ENCODE data around the gene KCTD15. TPM values are rescaled to one million over a fixed set of nuclear protein-coding genes. Genes with fewer than 3 reads are reported as not detected.

The KCTD15 gene
- total and polyA plus RNA-seq, 2 of the 4 experiments (the other 2 are of a cell fraction) = 16.3 to 19.6 TPM

- 50% methylated on average over 1 of the region's 6 CpGs; no CpG with 5 or more reads in 1 of the 2 experiments for WGBS, 2 experiments (ENCODE audit: extremely low coverage in 2 of 2, insufficient read length in 1 of 2)
- ChIA-PET CTCF (interaction anchor here (1.0 to 1.9 kb wide), 3 partner anchors 9 to 353 kb away, joined by 4 to 8 read pairs (median 5); no protein-coding TSS in a partner anchor), POLR2A (ENCODE audit: unreplicated experiment) (no interaction called here)
- intact Hi-C loops (cut with micrococcal nuclease) (no loop called here), dilution Hi-C loops (cut with HindIII; ENCODE audit: low sequenced_read_pairs, unreplicated experiment) (no loop called here), in situ Hi-C loops (cut with MboI; ENCODE audit: low sequenced_read_pairs) (loop anchor here (10.0 kb wide), 1 partner anchor 534 kb away; no protein-coding TSS in a partner anchor)
- no peak overlapping the region for H2BK120ac ChIP-seq (ENCODE audit: low read depth, low read length)
- TF ChIP-seq RAD21 (IDR thresholded peaks at IDR 0.05; ENCODE audit: low read length) (no peak), CEBPB (IDR thresholded peaks at IDR 0.05; ENCODE audit: low read depth, low read length) (no peak), RFX5 (IDR thresholded peaks at IDR 0.05; ENCODE audit: low read depth, low read length) (no peak), SMC3 (IDR thresholded peaks at IDR 0.05; ENCODE audit: low read depth, low read length) (no peak), RCOR1 (IDR thresholded peaks at IDR 0.05; ENCODE audit: insufficient replicate concordance, low read length) (no peak), CHD1 (IDR thresholded peaks at IDR 0.05; ENCODE audit: low read depth, low read length) (no peak), MXI1 (IDR thresholded peaks at IDR 0.05; ENCODE audit: borderline replicate concordance, low read depth, low read length) (no peak), MAZ (IDR thresholded peaks at IDR 0.05; ENCODE audit: borderline replicate concordance, low read depth, low read length) (no peak), FOS (IDR thresholded peaks at IDR 0.05; ENCODE audit: low read depth, low read length) (no peak), NFE2L2 (IDR thresholded peaks at IDR 0.05; ENCODE audit: low read depth, low read length) (no peak), BHLHE40 (IDR thresholded peaks at IDR 0.05; ENCODE audit: low read depth, low read length) (no peak), POLR2A (IDR thresholded peaks at IDR 0.05; ENCODE audit: low read depth, low read length) (no peak), USF2 (IDR thresholded peaks at IDR 0.05; ENCODE audit: low read depth, low read length) (no peak), MAFK (IDR thresholded peaks at IDR 0.05; ENCODE audit: low read depth, low read length) (no peak), CTCF (conservative IDR thresholded peaks at IDR 0.05; ENCODE audit: low read depth, low read length) (no peak)
- TF ChIP-seq, protein P1, sequence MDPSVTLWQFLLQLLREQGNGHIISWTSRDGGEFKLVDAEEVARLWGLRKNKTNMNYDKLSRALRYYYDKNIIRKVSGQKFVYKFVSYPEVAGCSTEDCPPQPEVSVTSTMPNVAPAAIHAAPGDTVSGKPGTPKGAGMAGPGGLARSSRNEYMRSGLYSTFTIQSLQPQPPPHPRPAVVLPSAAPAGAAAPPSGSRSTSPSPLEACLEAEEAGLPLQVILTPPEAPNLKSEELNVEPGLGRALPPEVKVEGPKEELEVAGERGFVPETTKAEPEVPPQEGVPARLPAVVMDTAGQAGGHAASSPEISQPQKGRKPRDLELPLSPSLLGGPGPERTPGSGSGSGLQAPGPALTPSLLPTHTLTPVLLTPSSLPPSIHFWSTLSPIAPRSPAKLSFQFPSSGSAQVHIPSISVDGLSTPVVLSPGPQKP (IDR thresholded peaks at IDR 0.05; ENCODE audit: borderline replicate concordance, low read depth, low read length) = no peak
- no peaks in the 10 kb centered on the region for H3K36me3 ChIP-seq (ENCODE audit: control insufficient read depth, insufficient read depth, low read length)
- H3K4me2 ChIP-seq (ENCODE audit: low read depth, low read length) = no peak overlapping the region
- no peak overlapping the region for H4K5ac ChIP-seq (ENCODE audit: low read depth, low read length)
- no peak overlapping the region for H2BK5ac ChIP-seq (ENCODE audit: low read depth, low read length, poor library complexity, severe bottlenecking)
- H3K27ac ChIP-seq (ENCODE audit: insufficient read depth, low read length) = no peak overlapping the region
- H3K23ac ChIP-seq (ENCODE audit: low read depth, low read length) = no peak overlapping the region
- H2AK5ac ChIP-seq (ENCODE audit: low read depth, low read length) = no peak overlapping the region
- H3K9ac ChIP-seq (ENCODE audit: low read depth, low read length) = no peak overlapping the region
- no peak overlapping the region for H2AK9ac ChIP-seq (replicated peaks; ENCODE audit: low read depth, low read length, poor library complexity)
- no peaks in the 10 kb centered on the region for H3K9me3 ChIP-seq (ENCODE audit: control insufficient read depth, insufficient read depth, low read length)
- H2BK15ac ChIP-seq (ENCODE audit: low read depth, low read length) = no peak overlapping the region
- H4K8ac ChIP-seq (ENCODE audit: low read depth in 2 of 2, low read length in 2 of 2) = no peak overlapping the region
- peaks cover 4% of the 10 kb centered on the region; the same call in 1 of the 2 replicates for H3K27me3 ChIP-seq (ENCODE audit: control insufficient read depth, insufficient read depth, low read length)
- H3K4me3 ChIP-seq (ENCODE audit: insufficient read depth, low read depth, low read length) = no peak overlapping the region
- no peak overlapping the region for H3K56ac ChIP-seq (ENCODE audit: extremely low read depth, insufficient read depth, low read length)
- ATAC-seq (ENCODE audit: low read depth) (no peak), DNase-seq (no peak)
- H3K4me1 ChIP-seq (ENCODE audit: control insufficient read depth, insufficient read depth, low read length) = no peaks in the 10 kb centered on the region
- no peaks in the 10 kb centered on the region for H3K9me1 ChIP-seq (ENCODE audit: insufficient read depth, low read length)
- no peaks in the 10 kb centered on the region for H4K20me1 ChIP-seq (ENCODE audit: insufficient read depth, low read length)
- H2BK20ac ChIP-seq (ENCODE audit: low read depth, low read length) = no peak overlapping the region
- no peak overlapping the region for H4K91ac ChIP-seq (ENCODE audit: insufficient read depth, low read depth, low read length)
- H3K18ac ChIP-seq (ENCODE audit: low read depth, low read length) = no peak overlapping the region
- no peak overlapping the region for H3K14ac ChIP-seq (replicated peaks; ENCODE audit: low read depth, low read length)
- H3K4ac ChIP-seq (ENCODE audit: low read depth, low read length) = no peak overlapping the region
- BruUV-seq (replicated peaks) = no TSS peak
- no peaks in the 10 kb centered on the region for H3K79me1 ChIP-seq (ENCODE audit: low read depth in 1 of 2, low read length in 2 of 2)
- no peak overlapping the region for H2AFZ ChIP-seq (replicated peaks; ENCODE audit: low read length, poor library complexity)
These were observed 27.5 kb upstream of the KCTD15 start for GRCh38 chr19:33769208-33769607.

Measured in IMR-90 (cell line).